ENCODE data around the gene OCA2. TPM values are rescaled to one million over a fixed set of nuclear protein-coding genes. Genes with fewer than 3 reads are reported as not detected.

Gene OCA2
- total RNA-seq, 1 experiment from 2014 or later = 0.13 TPM

GRCh38 chr15:28022181-28022580 lies 76.9 kb downstream of the OCA2 start:
- Histone ChIP-seq H3K4me3 (ENCODE audit: low read depth in 2 of 2, low read length in 2 of 2) (no peak overlapping the region), H3K27me3 (ENCODE audit: control insufficient read depth, insufficient read depth, low read length) (no peaks in the 10 kb centered on the region), H3K4me1 (ENCODE audit: control insufficient read depth, insufficient read depth, low read length) (no peaks in the 10 kb centered on the region), H3K27ac (ENCODE audit: low read length) (no peak overlapping the region), H3K9me3 (ENCODE audit: control insufficient read depth, insufficient read depth, low read depth, low read length) (no peaks in the 10 kb centered on the region), H3K36me3 (ENCODE audit: control insufficient read depth, insufficient read depth, low read length) (no peaks in the 10 kb centered on the region)
- ChIA-PET POLR2A (no interaction called here), CTCF (interaction anchor here (0.6 kb wide), 1 partner anchor 32 kb away, joined by 3 read pairs; no protein-coding TSS in a partner anchor)
- ATAC-seq = 0 out of 2 replicates have a peak, but pooled peaks have one; percentile 29
- in situ Hi-C loops (cut with HindIII; ENCODE audit: low pct_unique_long_range_greater_than_20kb, low sequenced_read_pairs) = no loop called here
- BruUV-seq (replicated peaks) = no TSS peak
- intact Hi-C loops (cut with micrococcal nuclease; ENCODE audit: unreplicated experiment) = no loop called here
- no peak for TF ChIP-seq TCF7L2 (IDR thresholded peaks at IDR 0.05; ENCODE audit: low read depth, low read length)
- TF ChIP-seq CTCF (IDR thresholded peaks at IDR 0.05) = no peak
- TF ChIP-seq, protein P1, sequence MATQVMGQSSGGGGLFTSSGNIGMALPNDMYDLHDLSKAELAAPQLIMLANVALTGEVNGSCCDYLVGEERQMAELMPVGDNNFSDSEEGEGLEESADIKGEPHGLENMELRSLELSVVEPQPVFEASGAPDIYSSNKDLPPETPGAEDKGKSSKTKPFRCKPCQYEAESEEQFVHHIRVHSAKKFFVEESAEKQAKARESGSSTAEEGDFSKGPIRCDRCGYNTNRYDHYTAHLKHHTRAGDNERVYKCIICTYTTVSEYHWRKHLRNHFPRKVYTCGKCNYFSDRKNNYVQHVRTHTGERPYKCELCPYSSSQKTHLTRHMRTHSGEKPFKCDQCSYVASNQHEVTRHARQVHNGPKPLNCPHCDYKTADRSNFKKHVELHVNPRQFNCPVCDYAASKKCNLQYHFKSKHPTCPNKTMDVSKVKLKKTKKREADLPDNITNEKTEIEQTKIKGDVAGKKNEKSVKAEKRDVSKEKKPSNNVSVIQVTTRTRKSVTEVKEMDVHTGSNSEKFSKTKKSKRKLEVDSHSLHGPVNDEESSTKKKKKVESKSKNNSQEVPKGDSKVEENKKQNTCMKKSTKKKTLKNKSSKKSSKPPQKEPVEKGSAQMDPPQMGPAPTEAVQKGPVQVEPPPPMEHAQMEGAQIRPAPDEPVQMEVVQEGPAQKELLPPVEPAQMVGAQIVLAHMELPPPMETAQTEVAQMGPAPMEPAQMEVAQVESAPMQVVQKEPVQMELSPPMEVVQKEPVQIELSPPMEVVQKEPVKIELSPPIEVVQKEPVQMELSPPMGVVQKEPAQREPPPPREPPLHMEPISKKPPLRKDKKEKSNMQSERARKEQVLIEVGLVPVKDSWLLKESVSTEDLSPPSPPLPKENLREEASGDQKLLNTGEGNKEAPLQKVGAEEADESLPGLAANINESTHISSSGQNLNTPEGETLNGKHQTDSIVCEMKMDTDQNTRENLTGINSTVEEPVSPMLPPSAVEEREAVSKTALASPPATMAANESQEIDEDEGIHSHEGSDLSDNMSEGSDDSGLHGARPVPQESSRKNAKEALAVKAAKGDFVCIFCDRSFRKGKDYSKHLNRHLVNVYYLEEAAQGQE (IDR thresholded peaks at IDR 0.05; ENCODE audit: insufficient read depth in 1 of 2, low read depth in 2 of 2, low read length in 1 of 2) = no peak
- no peak for TF ChIP-seq SIN3A (IDR thresholded peaks at IDR 0.05; ENCODE audit: borderline replicate concordance, insufficient read depth, low read depth, low read length)
- no peak for TF ChIP-seq POLR2AphosphoS5 (IDR thresholded peaks at IDR 0.05; ENCODE audit: low read depth, low read length)
- no peak for DNase-seq (ENCODE audit: low read depth, low spot score)

- no peak for ATAC-seq
Measured at GRCh38 chr15:28021281-28022039, 77.7 kb downstream of the OCA2 start.

More at GRCh38 chr15:28021281-28022039, 77.7 kb downstream of the OCA2 start:
- in situ Hi-C loops (cut with HindIII; ENCODE audit: low pct_unique_long_range_greater_than_20kb, low sequenced_read_pairs) (no loop called here), intact Hi-C loops (cut with micrococcal nuclease; ENCODE audit: unreplicated experiment) (no loop called here)
- no peaks in the 10 kb centered on the region for H3K4me1 ChIP-seq (ENCODE audit: control insufficient read depth, insufficient read depth, low read length)
- no peaks in the 10 kb centered on the region for H3K27me3 ChIP-seq (ENCODE audit: control insufficient read depth, insufficient read depth, low read length)
- no peak overlapping the region for H3K27ac ChIP-seq (ENCODE audit: low read length)
- no peak for DNase-seq (ENCODE audit: low read depth, low spot score)
- H3K4me3 ChIP-seq (ENCODE audit: low read depth in 2 of 2, low read length in 2 of 2) = no peak overlapping the region
- no TSS peak for BruUV-seq (replicated peaks)
- ChIA-PET CTCF (no interaction called here), POLR2A (no interaction called here)
- H3K36me3 ChIP-seq (ENCODE audit: control insufficient read depth, insufficient read depth, low read length) = no peaks in the 10 kb centered on the region
- TF ChIP-seq, protein P1 (IDR thresholded peaks at IDR 0.05; ENCODE audit: insufficient read depth in 1 of 2, low read depth in 2 of 2, low read length in 1 of 2) = no peak
- TF ChIP-seq CTCF (IDR thresholded peaks at IDR 0.05) = no peak; the same call in 1 of the 2 replicates
- TF ChIP-seq SIN3A (IDR thresholded peaks at IDR 0.05; ENCODE audit: borderline replicate concordance, insufficient read depth, low read depth, low read length) = no peak
- TF ChIP-seq TCF7L2 (IDR thresholded peaks at IDR 0.05; ENCODE audit: low read depth, low read length) = no peak
- TF ChIP-seq POLR2AphosphoS5 (IDR thresholded peaks at IDR 0.05; ENCODE audit: low read depth, low read length) = no peak
- H3K9me3 ChIP-seq (ENCODE audit: control insufficient read depth, insufficient read depth, low read depth, low read length) = no peaks in the 10 kb centered on the region

All from Panc1 (cell line).